GM21825 (cell line): ENCODE measurements around the gene ARSD.
"Not testable (repeated sequence)": the region's sequence is repeated elsewhere in the genome, so short reads cannot be mapped to it uniquely, and the experiment has no call there.

Experiments used
- ATAC-seq: cut with Tn5 transposase; IDR thresholded peaks from one replicate; pipeline ENCODE4 v1.9.1; 2021; ENCODE audit warnings: mild to moderate bottlenecking, moderate library complexity; ENCODE audit not compliant: unreplicated experiment

Gene ARSD

DNA sequence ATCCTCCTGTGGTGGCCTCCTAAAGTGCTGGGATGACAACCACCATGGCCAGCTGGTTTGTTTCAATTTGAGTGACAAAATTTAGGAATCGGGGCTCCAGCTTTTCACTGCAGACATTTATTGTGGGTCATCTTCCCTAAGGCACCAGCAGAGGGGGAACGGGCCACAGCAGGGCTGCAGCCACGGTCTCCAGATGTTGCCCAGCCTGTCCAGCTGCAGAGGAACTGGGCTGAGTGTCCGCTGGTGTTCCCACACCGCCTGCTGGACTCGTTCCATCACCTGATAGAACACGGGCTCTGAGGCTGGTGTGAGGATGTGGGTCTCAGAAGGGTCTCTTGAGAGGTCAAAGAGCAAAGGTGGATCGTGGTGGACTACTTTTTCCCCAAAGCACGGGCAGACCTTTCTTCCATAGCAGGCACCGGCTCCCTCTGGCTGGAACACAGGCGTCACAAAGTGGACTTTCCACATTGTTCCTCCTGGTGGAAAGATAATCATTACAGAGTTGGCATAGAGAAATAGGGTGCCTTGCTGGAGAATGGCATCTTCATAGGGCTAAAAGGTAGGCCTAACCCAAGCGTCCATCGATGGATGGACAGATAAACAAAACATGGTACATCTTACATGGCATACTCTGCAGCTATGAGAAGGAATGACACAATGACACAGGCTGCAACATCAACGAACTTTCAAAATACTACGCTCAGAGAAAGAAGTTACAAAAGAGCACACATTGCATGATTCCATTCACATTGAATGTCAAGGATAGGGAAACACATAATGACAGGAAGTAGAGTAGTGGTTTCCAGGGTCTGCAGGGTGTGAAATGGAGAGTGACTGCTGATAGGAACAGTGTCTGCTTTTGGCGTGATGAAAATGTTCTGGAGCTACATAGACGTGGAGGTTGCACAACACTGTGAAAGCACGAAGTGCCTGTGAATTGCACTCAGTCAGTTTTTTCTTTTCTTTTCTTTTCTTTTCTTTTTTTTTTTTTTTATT, 5.9 kb upstream of the ARSD start:
- ATAC-seq = no peak

DNA sequence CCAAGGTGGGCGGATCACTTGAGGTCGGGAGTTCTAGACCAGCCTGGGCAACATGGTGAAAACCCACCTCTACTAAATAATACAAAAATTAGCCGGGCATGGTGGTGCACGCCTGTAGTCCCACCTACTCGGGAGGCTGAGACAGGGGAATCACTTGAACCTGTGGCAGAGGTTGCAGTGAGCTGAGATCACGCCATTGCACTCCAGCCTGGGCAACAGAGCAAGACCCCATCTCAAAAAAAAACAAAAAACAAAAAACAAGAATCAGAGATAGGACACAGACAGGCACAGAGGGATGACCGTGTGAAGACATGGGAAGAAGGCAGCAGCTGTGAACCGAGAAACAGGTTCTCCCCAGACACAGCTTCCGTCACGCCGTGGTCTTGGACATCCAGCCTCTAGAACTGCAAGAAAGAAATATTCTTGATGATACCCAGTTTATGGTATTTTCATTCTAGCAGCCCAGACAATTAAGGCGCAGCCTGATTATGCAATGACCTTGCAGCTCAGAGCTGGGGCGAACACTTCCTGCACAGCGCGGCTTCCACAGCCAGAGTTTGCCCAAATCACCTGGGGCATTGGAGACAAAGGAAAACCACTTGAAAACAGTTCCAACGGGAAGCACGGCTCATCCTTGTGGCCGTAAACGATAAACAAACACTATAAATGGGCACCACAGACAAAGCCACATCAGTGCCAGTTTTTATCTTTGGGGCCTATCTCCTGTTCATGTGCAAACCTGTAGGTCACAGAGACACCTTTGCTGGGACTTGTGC, 4.2 kb upstream of the ARSD start:
- no peak for ATAC-seq

DNA sequence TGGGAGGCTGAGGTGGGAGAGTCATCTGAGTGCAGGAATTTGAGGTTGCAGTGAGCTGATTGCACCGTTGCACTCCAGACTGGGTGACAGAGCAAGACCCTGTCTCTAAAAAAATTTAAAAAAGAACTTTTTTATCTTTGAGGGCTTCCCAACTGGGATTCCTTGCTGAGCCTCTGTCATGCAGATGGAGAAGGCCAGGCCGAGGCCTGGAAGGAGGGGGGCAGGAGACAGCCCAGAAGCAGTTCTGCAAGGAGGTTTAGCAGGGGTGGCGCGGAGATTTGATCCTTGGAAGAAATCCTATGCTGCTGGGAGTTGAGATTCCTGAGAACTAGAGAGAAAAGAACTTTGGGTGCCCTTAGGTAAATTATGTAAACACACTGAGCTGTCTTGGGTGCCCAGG, 2.5 kb upstream of the ARSD start:
- no peak for ATAC-seq

DNA sequence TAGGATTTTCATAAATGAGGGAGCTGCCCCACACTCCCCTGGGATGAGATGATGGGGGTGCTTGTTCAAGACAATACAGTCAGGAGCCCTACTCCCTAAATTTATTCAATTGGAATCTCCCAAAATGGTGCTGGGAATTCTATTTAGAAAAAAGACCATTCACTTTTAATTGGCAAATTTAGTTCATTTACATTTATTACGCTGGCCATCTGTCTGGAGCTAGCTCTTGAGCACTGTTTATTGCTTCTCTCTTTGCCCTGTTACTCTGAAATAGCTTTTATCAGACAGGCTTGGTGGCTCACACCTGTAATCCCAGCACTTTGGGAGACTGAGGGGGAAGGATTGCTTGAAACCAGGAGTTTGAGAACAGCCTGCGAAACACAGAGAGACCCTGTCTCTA, 2.0 kb upstream of the ARSD start:
- no peak for ATAC-seq

DNA sequence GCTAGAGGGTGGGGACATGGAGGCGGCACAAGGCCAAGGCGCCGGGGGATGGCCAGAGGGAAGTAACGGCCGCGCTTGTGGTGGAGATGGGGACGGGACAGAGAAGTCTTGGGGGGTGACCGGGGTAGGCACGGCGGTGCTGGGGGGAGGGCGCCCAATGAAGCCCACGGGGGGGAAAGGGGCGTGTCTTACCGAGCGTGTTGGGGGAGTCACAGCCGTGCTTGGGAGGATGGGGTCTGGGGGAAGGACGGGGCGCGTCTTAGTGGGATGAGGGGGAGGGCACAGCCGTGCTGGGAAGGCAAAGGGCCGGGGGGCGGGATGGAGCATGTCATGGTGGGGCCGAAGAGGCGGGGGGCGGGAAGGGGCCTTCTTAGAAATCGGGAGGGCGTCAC, 952 bp downstream of the ARSD start:
- no peak for ATAC-seq

DNA sequence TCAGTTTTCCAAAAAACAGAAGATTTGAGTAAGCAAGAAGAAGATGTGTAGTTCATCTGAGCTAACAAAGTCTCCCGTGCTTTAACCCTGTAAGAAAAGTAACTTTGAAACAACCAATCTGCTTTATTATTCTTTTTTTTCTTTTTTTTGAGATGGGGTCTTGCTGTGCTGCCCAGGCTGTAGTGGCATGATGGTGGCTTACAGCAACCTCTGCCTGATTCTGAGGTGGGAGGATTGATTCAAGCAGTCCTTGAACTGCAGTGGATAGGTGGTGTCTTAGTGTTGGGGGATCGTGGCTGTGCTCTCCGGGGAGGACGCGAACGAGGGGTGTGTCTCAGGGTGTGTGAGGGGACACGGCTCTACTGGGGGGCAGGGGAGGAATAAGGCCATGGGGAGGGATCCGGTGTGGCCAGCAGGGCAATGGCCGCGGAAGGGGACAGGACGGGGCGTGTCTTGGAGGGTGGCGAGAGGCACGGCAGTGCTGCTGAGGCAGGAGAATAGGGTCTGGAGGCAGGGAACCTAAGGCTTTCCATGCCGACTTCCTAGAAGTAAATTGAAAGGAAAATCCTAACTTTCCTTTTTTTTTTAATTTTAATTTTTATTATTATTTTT, 2.4 kb downstream of the ARSD start:
- no peak for ATAC-seq

DNA sequence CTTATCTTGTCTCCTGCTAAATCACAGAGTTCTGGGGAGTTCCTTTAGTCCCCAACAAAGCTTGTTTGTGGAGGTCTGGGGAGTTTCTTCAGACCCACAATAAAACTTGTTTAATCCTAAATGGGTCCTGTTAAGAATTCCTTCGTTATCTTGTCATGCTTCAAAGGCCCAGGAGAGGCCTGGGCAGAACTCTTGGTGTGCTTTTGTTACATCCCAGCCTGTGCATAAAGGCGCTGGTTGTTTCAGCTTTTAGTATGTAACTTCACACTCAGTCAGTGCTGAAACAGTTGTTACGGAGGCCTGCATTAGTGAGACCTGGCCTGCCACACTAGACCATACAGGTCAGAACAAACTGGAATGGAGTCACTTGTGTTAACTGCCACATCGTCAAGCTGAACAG, 2.9 kb downstream of the ARSD start:
- not testable (repeated sequence) for ATAC-seq

DNA sequence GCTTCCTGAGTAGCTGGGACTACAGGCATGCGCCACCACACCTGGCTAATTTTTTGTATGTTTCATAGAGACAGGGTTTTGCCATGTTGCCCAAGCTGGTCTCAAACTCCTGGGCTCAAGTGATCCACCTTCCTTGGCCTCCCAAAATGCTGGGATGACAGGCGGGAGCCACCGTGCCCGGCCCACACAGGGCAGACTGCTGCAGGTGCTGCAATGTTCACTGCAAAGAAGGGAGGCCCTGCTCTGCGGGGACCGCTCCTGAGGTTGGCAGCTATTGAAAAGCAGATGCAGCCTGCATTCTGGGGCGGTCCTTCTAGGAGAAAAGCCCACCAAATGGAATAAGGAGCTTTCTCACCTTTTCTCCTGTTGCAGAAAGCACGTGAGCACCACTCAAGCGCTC, 5.0 kb downstream of the ARSD start:
- ATAC-seq = no peak

DNA sequence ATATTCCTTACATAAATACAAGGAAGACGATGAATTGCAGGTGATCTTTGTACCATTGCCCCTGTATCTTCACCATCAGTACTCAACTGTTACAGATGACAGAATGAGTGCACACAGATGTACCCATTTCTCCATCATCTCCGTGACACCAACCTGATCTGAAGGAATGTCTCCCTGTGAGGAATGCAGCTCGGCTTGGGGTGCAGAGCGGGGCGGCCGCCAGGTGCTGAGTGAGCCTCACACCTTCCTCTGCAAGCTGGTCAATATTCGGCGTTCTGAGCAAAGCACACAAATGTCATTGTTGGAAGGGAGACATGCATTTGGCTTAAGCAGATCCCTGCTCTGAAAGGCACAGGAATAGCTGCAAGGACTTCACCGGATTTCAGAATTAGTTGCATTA, 7.4 kb downstream of the ARSD start:
- no peak for ATAC-seq

DNA sequence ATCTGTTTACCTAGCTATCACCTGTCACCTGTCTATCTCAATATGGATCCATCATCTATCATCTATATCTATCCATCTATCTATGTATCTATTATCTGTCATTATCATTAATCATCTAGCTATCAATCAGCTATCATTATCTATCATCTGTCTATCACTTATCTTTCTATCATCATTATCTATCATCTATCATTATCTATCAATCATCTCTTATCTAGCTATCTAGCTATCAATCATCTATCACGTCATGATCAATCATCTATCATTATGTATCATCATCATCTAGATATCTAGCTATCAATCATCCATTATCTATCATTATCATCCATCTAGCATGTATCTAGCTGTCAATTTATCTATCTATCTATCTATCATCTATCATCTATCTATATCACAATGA, 7.9 kb downstream of the ARSD start:
- no peak for ATAC-seq

DNA sequence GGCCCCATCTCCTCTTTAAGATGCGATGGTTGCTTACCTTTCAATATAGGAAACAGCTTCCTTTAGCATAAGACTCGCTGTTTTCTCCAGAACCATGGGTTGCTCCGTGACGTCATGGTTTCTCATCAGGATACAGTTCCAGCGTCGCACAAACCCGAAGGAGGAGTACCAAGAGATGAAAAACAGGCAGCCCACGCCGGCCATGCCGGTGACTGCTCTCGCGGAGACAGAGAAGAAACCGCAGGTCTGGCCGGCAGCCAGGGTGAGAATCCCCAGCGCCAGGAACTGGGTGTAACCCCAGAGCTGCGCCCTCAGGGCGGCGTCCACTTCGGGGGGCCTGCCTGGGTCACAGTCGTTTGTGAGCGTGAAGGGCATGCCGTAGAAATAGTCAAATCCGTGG, 11.4 kb downstream of the ARSD start:
- no peak for ATAC-seq

DNA sequence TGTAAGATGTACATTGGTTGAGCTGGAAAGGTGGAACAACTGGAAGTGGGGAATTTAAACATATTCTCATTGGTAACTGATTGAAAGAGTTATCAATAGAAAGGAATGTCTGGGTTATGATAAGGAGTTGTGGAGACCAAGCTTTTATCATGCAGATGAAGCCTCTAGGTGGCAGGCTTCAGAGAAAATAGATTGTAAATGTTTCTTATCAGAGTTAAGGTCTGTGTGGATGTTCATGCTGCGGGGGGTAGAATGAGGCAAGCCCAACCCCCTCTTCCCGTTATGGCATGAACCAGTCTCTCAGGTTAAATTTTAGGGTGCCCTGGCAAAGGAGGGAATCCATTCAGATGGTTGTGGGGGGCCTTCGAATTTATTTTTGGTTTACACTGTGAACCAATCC, 16.0 kb downstream of the ARSD start:
- no peak for ATAC-seq

DNA sequence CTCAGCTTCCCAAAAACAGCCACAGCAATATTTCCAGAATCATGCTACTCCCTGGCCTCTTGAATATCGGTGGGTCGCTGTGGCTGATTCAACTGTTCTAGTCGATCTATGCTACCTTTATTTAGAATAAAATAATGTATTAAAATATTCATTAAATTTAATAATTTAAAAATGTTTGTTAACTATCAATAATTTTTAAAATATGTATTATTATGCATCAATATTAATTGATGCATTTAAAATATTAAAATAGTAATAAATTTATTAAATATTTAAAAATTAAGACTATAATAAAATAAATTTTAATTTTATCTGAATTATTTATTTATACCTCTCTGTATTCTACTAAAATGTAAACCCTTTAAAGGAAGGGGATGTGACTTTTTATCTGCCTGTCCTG, 19.0 kb downstream of the ARSD start:
- ATAC-seq = no peak

DNA sequence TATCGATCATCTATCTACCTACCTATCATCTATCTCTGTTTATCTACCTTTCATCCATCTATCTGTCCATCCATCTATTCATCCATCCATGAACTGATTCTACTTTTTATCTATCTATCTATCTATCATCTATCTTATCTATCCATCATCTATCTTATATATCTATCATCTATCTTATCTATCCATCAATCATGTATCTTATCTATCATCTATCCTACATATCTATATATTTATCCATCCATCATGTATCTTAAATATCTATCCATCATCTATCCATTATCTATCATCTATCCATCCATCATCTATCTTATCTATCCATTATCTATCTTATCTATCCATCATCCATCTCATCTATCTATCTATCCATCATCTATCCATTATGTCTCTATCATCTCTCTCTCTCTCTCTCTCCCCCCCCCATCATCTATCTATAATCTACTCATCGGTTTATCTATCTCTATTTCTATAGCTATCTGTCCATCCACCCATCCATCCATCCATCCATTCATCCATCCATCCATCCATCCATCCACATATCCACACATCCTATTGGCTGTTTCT, 20.9 kb downstream of the ARSD start:
- ATAC-seq = no peak

DNA sequence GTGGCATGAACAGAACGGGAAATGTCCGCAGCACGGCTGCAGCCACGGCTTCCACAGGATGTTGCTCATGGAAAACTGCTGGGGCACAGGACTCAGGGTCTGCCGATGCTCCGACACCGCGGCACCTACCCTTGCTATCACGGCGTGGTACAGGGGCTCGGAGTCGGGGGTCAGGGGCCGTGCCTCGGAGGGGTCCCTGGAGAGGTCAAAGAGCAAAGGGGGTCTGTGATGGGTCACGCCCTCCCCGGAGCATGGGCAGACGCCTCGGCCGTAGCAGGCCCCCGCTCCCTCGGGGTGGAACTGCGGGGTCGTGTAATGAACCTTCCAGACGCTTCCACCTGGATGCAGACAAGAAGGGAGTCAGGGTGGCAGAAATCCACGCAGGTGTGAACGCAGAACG, 21.8 kb downstream of the ARSD start:
- no peak for ATAC-seq

DNA sequence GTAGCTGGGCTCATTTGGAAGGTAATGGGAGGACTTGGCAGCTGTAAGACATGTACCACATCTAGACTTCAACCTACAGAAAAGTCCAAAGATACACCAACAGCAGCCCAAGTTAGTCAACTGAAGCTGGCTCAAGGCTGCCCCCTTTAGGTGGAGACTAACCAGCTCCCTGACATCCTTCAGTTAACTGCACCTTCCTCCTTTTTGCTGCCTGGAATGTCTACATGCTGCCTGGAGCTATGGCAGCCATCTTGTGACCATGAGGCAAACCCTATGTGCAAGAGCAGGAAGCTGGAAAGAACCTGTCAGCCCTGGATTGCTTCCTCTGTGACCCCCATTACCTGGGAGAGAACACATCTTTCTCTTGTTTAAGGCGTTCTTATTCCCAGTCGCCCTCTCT, 25.8 kb downstream of the ARSD start:
- no peak for ATAC-seq

DNA sequence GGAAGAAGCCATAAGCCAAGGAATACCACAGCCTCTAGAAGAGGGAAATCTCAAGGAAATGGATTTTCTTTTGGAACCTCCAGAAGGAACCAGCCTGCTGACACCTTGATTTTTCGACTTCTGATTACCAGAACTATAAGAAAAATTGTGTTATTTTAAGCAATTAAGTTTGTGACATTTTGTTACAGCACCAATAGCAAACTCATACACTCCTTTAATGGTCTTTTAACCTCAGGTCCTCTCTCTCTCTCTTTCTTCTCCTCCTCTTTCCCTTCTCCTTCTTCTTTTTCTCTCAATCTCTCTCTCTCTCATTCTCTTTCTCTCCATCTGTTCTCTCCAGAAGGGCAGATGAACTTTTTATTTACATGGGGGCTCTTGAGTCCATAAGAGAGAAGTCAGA, 26.3 kb downstream of the ARSD start:
- no peak for ATAC-seq

DNA sequence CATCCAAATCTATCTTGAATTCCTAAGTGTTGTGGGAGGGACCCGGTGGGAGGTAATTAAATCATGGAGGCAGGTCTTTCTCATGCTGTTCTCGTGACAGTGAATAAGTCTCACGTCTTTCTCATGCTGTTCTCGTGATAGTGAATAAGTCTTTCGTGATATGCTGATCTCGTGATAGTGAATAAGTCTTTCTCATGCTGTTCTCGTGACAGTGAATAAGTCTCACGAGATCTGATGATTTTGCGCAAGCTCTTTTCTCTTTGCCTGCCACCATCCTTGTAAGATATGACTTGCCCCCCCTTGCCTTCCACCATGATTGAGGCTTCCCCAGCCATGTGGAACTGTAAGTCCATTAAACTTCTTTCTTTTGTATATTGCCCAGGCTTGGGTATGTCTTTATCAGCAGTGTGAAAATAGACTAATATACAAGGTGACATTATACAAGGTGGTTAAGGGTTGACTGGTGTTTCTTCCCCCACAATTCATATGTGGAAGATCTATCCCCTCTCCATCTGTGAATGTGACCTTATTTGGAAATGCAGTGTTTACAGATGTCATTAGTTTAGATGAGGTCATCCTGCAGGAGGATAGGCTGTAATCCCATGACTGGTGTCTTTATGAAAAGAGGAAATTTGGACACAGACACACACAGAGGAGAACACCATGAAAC, 27.6 kb downstream of the ARSD start:
- ATAC-seq = no peak

DNA sequence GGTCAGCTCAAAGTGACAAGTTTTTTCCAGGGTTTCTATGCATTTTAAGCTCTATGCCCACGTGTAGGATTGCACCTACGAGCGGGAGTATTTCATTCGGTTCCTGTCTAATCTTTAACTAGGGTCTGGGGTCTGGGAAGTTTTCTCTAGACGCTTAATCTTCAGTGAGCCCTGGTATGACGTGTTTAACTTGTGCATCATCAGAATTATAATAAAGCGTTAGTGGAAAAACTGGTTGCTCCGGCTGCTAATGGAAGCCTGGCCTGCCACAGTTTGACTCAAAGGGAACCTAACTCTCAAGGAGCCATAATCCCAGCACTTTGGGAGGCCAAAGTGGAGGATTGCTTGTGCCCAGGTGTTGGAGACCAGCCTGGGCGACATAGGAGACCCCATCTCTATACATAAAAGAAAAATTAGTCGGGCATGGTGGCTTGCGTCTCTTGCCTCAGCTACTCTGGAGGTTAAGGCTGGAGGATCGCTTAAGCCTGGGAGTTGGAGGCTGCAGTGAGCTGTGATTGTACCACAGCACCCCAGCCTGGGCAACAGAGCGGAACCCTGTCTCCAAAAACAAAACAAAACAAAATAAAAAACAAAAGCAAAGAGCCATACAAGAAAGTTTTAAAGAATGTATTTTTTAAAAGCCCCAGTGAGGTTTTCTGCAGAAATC, 30.2 kb downstream of the ARSD start:
- no peak for ATAC-seq
